GM12878 (cell line): ENCODE data around the gene WNK2. TPM values are rescaled to one million over a fixed set of nuclear protein-coding genes. Genes with fewer than 3 reads are reported as not detected.

Experiments
- ATAC-seq: fragments of 200-7000 bp; cut with Tn5 transposase; 3 replicates; pipeline ENCODE4 v1.9.1; 2020; ENCODE audit warnings: mild to moderate bottlenecking, moderate library complexity
- BruUV-seq: library from RNA; stranded (reverse); fragments of 400-500 nt; replicated peaks from 2 replicates; lab custom pipeline; 2021; lab: Mats Ljungman, UMichigan
- CTCF ChIA-PET: fragments of 300-600 bp; sonication (Branson Sonifier 250); formaldehyde crosslinking; extraction: SDS; loops from one replicate; lab custom pipeline; 2021; ENCODE audit warnings: inconsistent platforms; lab: Yijun Ruan, JAX
- POLR2A ChIA-PET: fragments of 350-600 bp; formaldehyde crosslinking; extraction: SDS; loops from one replicate; lab custom pipeline; 2021; ENCODE audit warnings: inconsistent platforms; lab: Charles Lee
- RAD21 ChIA-PET: fragments of 300-600 bp; sonication (Branson Sonifier 250); formaldehyde crosslinking; loops from one replicate; lab custom pipeline; 2023; ENCODE audit warnings: antibody characterized with exemption; ENCODE audit not compliant: unreplicated experiment; lab: Charles Lee
- SMC1A ChIA-PET: fragments of 300-600 bp; sonication (Branson Sonifier 250); formaldehyde crosslinking; loops from one replicate; lab custom pipeline; 2023; ENCODE audit not compliant: unreplicated experiment, uncharacterized antibody; lab: Charles Lee
- DNase-seq: peaks from one replicate; pipeline ENCODE4 v3.0.0-alpha.2; 2011; ENCODE audit warnings: low read depth, low spot score
- FAIRE-seq: peaks from 3 replicates; lab custom pipeline; 2011; peaks lifted over from hg19 to GRCh38; lab: Jason Lieb, UNC
- H2AFZ ChIP-seq: 2 replicates; pipeline ENCODE4 v1.6.0; 2011; ENCODE audit warnings: low read depth, low read length, control low read depth; ENCODE audit not compliant: control insufficient read depth
- H3K27ac ChIP-seq: 2 replicates; pipeline ENCODE4 v1.5.1; 2011; ENCODE audit warnings: control low read depth; ENCODE audit not compliant: control insufficient read depth, insufficient read depth
- H3K27me3 ChIP-seq, 2 experiments: replicated peaks in 1 of 2; 2 replicates each; pipeline versions ENCODE4 v1.6.0 to v1.6.1; 2011; ENCODE audit warnings: low read length in 1 of 2; ENCODE audit not compliant: control insufficient read depth in 2 of 2, insufficient read depth in 2 of 2
- H3K36me3 ChIP-seq, 2 experiments: 2 replicates each; pipeline ENCODE4 v1.5.1; 2011; ENCODE audit warnings: low read length in 1 of 2; ENCODE audit not compliant: control insufficient read depth in 2 of 2, insufficient read depth in 2 of 2
- H3K4me1 ChIP-seq: 2 replicates; pipeline ENCODE4 v1.6.1; 2011; ENCODE audit warnings: mild to moderate bottlenecking, low read length, moderate library complexity, mixed read lengths; ENCODE audit not compliant: control insufficient read depth, insufficient read depth
- H3K4me2 ChIP-seq: 2 replicates; pipeline ENCODE4 v1.6.0; 2011; ENCODE audit warnings: control low read depth; ENCODE audit not compliant: control insufficient read depth, insufficient read depth
- H3K4me3 ChIP-seq: fragments of 200-600 bp; sonication (generic); 2 replicates; pipeline ENCODE4 v1.5.1; 2016
- H3K79me2 ChIP-seq: 2 replicates; pipeline ENCODE4 v1.6.0; 2011; ENCODE audit warnings: low read length; ENCODE audit not compliant: control insufficient read depth, insufficient read depth
- H3K9ac ChIP-seq: 2 replicates; pipeline ENCODE4 v1.8.0; 2011; ENCODE audit warnings: low read length, control low read depth, mixed read lengths; ENCODE audit not compliant: control insufficient read depth, insufficient read depth
- H3K9me3 ChIP-seq: replicated peaks from 3 replicates; pipeline ENCODE4 v1.5.1; 2011; ENCODE audit warnings: mild to moderate bottlenecking, low read length; ENCODE audit not compliant: control insufficient read depth, insufficient read depth
- H4K20me1 ChIP-seq: 2 replicates; pipeline ENCODE4 v1.6.0; 2011; ENCODE audit not compliant: control insufficient read depth, insufficient read depth
- ASH2L ChIP-seq: fragments of 300-600, 200-600 bp; sonication (generic); IDR thresholded peaks from 2 replicates; pipeline ENCODE4 v1.6.1; 2017; ENCODE audit warnings: low read depth, mild to moderate bottlenecking, borderline replicate concordance
- BACH1 ChIP-seq: fragments of 450-650 bp; IDR thresholded peaks from 2 replicates; pipeline ENCODE4 v1.6.1; 2017; ENCODE audit warnings: mild to moderate bottlenecking, borderline replicate concordance
- BRCA1 ChIP-seq: IDR thresholded peaks from 2 replicates; pipeline ENCODE4 v1.6.1; 2011; ENCODE audit warnings: low read depth, low read length, improper control_type of control experiment
- CBFB ChIP-seq: IDR thresholded peaks from 2 replicates; pipeline ENCODE4 v1.6.1; 2016; ENCODE audit warnings: antibody characterized with exemption, low read depth
- FOXK2 ChIP-seq: fragments of 450-650 bp; IDR thresholded peaks from 2 replicates; pipeline ENCODE4 v1.6.1; 2017; ENCODE audit warnings: mild to moderate bottlenecking, moderate library complexity
- GATAD2B ChIP-seq: fragments of 450-650 bp; conservative IDR thresholded peaks from 2 replicates; pipeline ENCODE4 v1.6.1; 2017; ENCODE audit warnings: low read depth, mild to moderate bottlenecking, moderate library complexity
- POLR2A ChIP-seq: IDR thresholded peaks from 2 replicates; pipeline ENCODE4 v1.6.1; 2011; ENCODE audit warnings: low read depth, mild to moderate bottlenecking, low read length
- POLR2AphosphoS2 ChIP-seq: IDR thresholded peaks from 2 replicates; pipeline ENCODE4 v1.6.1; 2011; ENCODE audit warnings: low read depth, mild to moderate bottlenecking, low read length, improper control_type of control experiment, moderate library complexity
- SMAD5 ChIP-seq: IDR thresholded peaks from 2 replicates; pipeline ENCODE4 v1.6.1; 2016; ENCODE audit warnings: antibody characterized with exemption, low read depth
- SRF ChIP-seq, 2 experiments: IDR thresholded peaks; 2 replicates each; pipeline ENCODE4 v1.6.1; 2011; ENCODE audit warnings: low read depth in 2 of 2, low read length in 2 of 2, mild to moderate bottlenecking in 1 of 2, moderate library complexity in 1 of 2
- STAT3 ChIP-seq: IDR thresholded peaks from 2 replicates; pipeline ENCODE4 v1.6.1; 2011; ENCODE audit warnings: low read depth, low read length, improper control_type of control experiment
- TBL1XR1 ChIP-seq: IDR thresholded peaks from 2 replicates; pipeline ENCODE4 v1.6.1; 2012; ENCODE audit warnings: low read depth, low read length, improper control_type of control experiment
- TCF3 ChIP-seq: IDR thresholded peaks from 2 replicates; pipeline ENCODE4 v1.6.1; 2012; ENCODE audit warnings: low read depth, mild to moderate bottlenecking, low read length, borderline replicate concordance; ENCODE audit not compliant: insufficient read depth
- TCF7 ChIP-seq: IDR thresholded peaks from 2 replicates; pipeline ENCODE4 v1.6.1; 2014; ENCODE audit warnings: antibody characterized with exemption, borderline replicate concordance
- ZBED1 ChIP-seq: IDR thresholded peaks from 2 replicates; pipeline ENCODE4 v1.6.1; 2016; ENCODE audit warnings: borderline replicate concordance
- ZBTB11 ChIP-seq: fragments of 450-650 bp; formaldehyde crosslinking; IDR thresholded peaks from 2 replicates; pipeline ENCODE4 v1.5.0; 2022; ENCODE audit warnings: mild to moderate bottlenecking, missing genetic modification characterization
- ZSCAN29 ChIP-seq: fragments of 450-650 bp; IDR thresholded peaks from 2 replicates; pipeline ENCODE4 v1.6.1; 2017; ENCODE audit warnings: mild to moderate bottlenecking, moderate library complexity
- WGBS: methylation state at CpG from one replicate; pipeline ENCODE4 v1.1.6; 2016; ENCODE audit warnings: low lambda C conversion rate; ENCODE audit not compliant: insufficient replicate concordance, insufficient coverage; ENCODE audit errors: missing lambda C conversion rate; 5-methylcytosine and 5-hydroxymethylcytosine counted together
- in situ Hi-C: fragments of 300-500 bp; cut with MboI; formaldehyde crosslinking; loops from 9 replicates; pipeline ENCODE4 v1.14.3; 2018; ENCODE audit warnings: mixed read lengths
- intact Hi-C: fragments of 100-400 bp; cut with micrococcal nuclease; formaldehyde crosslinking; loops from one replicate; pipeline ENCODE4 v1.14.2; 2022; ENCODE audit not compliant: unreplicated experiment
- polyA plus RNA-seq, 11 experiments: library from polyadenylated mRNA; depleted of rRNA in 4 of 11; unstranded in 6 of 11; stranded (reverse) in 5 of 11; fragments of >200 nt; fragmentation: Nextera tagmentation in 4 of 11; fragmentation: Illumina TruSeq in 1 of 11; extraction: Ambion mirVana in 4 of 11; extraction: Trizol in 1 of 11; gene quantifications; 1 replicate in 1 of 11; 2 replicates in 10 of 11; pipeline versions ENCODE4 v1.2.1 to v1.2.3, GENCODE V29; 2011 to 2016; ENCODE audit warnings: inconsistent platforms in 2 of 11, missing spikeins in 2 of 11, low read depth in 1 of 11
- total RNA-seq, 4 experiments: library from RNA; depleted of rRNA in 3 of 4; stranded (reverse); fragments of >200 nt in 3 of 4; fragmentation: Illumina TruSeq in 1 of 4; extraction: Trizol in 1 of 4; gene quantifications; 2 replicates each; pipeline versions ENCODE4 v1.2.1 to v1.2.3, GENCODE V29; 2013 to 2021
- TF ChIP-seq, protein P1 (sequence below): fragments of 450-650 bp; IDR thresholded peaks from 2 replicates; pipeline ENCODE4 v1.6.1; 2018; ENCODE audit warnings: borderline replicate concordance, mild to moderate bottlenecking; ENCODE audit not compliant: partially characterized antibody
- TF ChIP-seq, protein P2 (sequence below): IDR thresholded peaks from 2 replicates; pipeline ENCODE4 v1.6.1; 2012; ENCODE audit warnings: low read depth, low read length, improper control_type of control experiment

WNK2 gene
- total and polyA plus RNA-seq, 10 of the 15 experiments (the other 5 are each of a cell fraction or from before 2014, with no cell fraction given), result 0.15 TPM; not detected in 9

- Histone ChIP-seq H3K9me3 (no peaks in the 10 kb centered on the region), H3K4me2 (no peak overlapping the region), H3K4me1 (no peaks in the 10 kb centered on the region), H3K9ac (no peak overlapping the region), H2AFZ (no peak overlapping the region), H3K27me3 (peaks cover 0 to 4% of the 10 kb centered on the region in 2 experiments; a peak in 3 of 4 replicates), H3K79me2 (no peaks in the 10 kb centered on the region), H3K4me3 (no peak overlapping the region), H3K36me3 (no peaks in the 10 kb centered on the region), H3K27ac (no peak overlapping the region), H4K20me1 (no peaks in the 10 kb centered on the region)
- no TSS peak for BruUV-seq
- POLR2A ChIA-PET, result no interaction called here
- SMC1A ChIA-PET, result no interaction called here
- CTCF ChIA-PET, result no interaction called here
- intact Hi-C loops (no loop called here), in situ Hi-C loops (no loop called here)
- no peak for FAIRE-seq
- WGBS, result 24% methylated on average over 23 of the region's 32 CpGs
- no peak for ATAC-seq
- RAD21 ChIA-PET, result no interaction called here
- DNase-seq, result no peak
- no peak for TF ChIP-seq ASH2L
- no peak for TF ChIP-seq ZBED1
- TF ChIP-seq POLR2AphosphoS2, result no peak
- no peak for TF ChIP-seq TCF3
- TF ChIP-seq, protein P1, sequence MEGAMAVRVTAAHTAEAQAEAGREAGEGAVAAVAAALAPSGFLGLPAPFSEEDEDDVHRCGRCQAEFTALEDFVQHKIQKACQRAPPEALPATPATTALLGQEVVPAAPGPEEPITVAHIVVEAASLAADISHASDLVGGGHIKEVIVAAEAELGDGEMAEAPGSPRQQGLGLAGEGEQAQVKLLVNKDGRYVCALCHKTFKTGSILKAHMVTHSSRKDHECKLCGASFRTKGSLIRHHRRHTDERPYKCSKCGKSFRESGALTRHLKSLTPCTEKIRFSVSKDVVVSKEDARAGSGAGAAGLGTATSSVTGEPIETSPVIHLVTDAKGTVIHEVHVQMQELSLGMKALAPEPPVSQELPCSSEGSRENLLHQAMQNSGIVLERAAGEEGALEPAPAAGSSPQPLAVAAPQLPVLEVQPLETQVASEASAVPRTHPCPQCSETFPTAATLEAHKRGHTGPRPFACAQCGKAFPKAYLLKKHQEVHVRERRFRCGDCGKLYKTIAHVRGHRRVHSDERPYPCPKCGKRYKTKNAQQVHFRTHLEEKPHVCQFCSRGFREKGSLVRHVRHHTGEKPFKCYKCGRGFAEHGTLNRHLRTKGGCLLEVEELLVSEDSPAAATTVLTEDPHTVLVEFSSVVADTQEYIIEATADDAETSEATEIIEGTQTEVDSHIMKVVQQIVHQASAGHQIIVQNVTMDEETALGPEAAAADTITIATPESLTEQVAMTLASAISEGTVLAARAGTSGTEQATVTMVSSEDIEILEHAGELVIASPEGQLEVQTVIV, result no peak
- no peak for TF ChIP-seq ZSCAN29
- TF ChIP-seq BRCA1, result no peak
- TF ChIP-seq BACH1, result no peak
- no peak for TF ChIP-seq POLR2A
- no peak for TF ChIP-seq SRF (IDR thresholded peaks at IDR 0.05; ENCODE audit: low read depth in 2 of 2, low read length in 2 of 2)
- no peak for TF ChIP-seq TBL1XR1
- TF ChIP-seq, protein P2, sequence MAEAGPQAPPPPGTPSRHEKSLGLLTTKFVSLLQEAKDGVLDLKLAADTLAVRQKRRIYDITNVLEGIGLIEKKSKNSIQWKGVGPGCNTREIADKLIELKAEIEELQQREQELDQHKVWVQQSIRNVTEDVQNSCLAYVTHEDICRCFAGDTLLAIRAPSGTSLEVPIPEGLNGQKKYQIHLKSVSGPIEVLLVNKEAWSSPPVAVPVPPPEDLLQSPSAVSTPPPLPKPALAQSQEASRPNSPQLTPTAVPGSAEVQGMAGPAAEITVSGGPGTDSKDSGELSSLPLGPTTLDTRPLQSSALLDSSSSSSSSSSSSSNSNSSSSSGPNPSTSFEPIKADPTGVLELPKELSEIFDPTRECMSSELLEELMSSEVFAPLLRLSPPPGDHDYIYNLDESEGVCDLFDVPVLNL, result no peak
- no peak for TF ChIP-seq STAT3
- no peak for TF ChIP-seq TCF7
- no peak for TF ChIP-seq CBFB
- no peak for TF ChIP-seq FOXK2
- no peak for TF ChIP-seq ZBTB11 (CRISPR knock-in tag)
- no peak for TF ChIP-seq GATAD2B
- no peak for TF ChIP-seq SMAD5
Measured at GRCh38 chr9:93288891-93289883, 105.2 kb downstream of the WNK2 start.
